HepG2 (cell line): ENCODE results near the gene LRRC4. TPM values are rescaled to one million over a fixed set of nuclear protein-coding genes. Genes with fewer than 3 reads are reported as not detected.

Experiments used
- ATAC-seq: fragments of 200-7000 bp; cut with Tn5 transposase; 3 replicates; pipeline ENCODE4 v1.9.1; 2020; ENCODE audit warnings: mild to moderate bottlenecking, moderate library complexity
- BruUV-seq: library from RNA; stranded (reverse); fragments of 400-500 nt; replicated peaks from 2 replicates; lab custom pipeline; 2021; lab: Mats Ljungman, UMichigan
- CTCF ChIA-PET: fragments of 300-600 bp; formaldehyde crosslinking; extraction: SDS; loops from one replicate; lab custom pipeline; 2021; ENCODE audit warnings: low total read pairs, inconsistent platforms, low intra/inter-chr PET ratio; lab: Yijun Ruan, JAX
- POLR2A ChIA-PET: fragments of 350-600 bp; sonication (Branson Sonifier 250); formaldehyde crosslinking; loops from one replicate; lab custom pipeline; 2020; ENCODE audit warnings: antibody characterized with exemption, inconsistent platforms; lab: Yijun Ruan, JAX
- DNase-seq: peaks from one replicate; pipeline ENCODE4 v3.0.0-alpha.2; 2015; ENCODE audit warnings: low spot score
- FAIRE-seq: peaks from 3 replicates; lab custom pipeline; 2011; peaks lifted over from hg19 to GRCh38; lab: Jason Lieb, UNC
- H2AFZ ChIP-seq: one replicate; pipeline ENCODE4 v1.6.1; 2011; ENCODE audit warnings: low read length, inconsistent platforms
- H3K27ac ChIP-seq: fragments of 300-600 bp; 3 replicates; pipeline ENCODE4 v1.8.0; 2011; ENCODE audit warnings: mixed run types, mild to moderate bottlenecking, mixed read lengths, low read length, inconsistent platforms; ENCODE audit not compliant: insufficient read depth; ENCODE audit errors: extremely low read length
- H3K27me3 ChIP-seq, 2 experiments: fragments of 200-600 bp in 1 of 2; 2 replicates in 1 of 2; 3 replicates in 1 of 2; pipeline versions ENCODE4 v1.6.0 to v1.8.0; 2011; ENCODE audit warnings: low read length in 2 of 2, mild to moderate bottlenecking in 2 of 2, moderate library complexity in 2 of 2, inconsistent platforms in 1 of 2; ENCODE audit not compliant: insufficient read depth in 2 of 2, control insufficient read depth in 1 of 2
- H3K36me3 ChIP-seq, 2 experiments: fragments of 200-600 bp in 1 of 2; replicated peaks in 1 of 2; 2 replicates in 1 of 2; 3 replicates in 1 of 2; pipeline versions ENCODE4 v1.5.1 to v1.8.0; 2011; ENCODE audit warnings: low read length in 2 of 2, inconsistent platforms in 1 of 2; ENCODE audit not compliant: insufficient read depth in 2 of 2, control insufficient read depth in 1 of 2
- H3K4me1 ChIP-seq: 2 replicates; pipeline ENCODE4 v1.5.1; 2012; ENCODE audit warnings: low read length, inconsistent platforms; ENCODE audit not compliant: insufficient read depth
- H3K4me2 ChIP-seq: 2 replicates; pipeline ENCODE4 v1.6.0; 2011; ENCODE audit warnings: low read depth, low read length, inconsistent platforms
- H3K4me3 ChIP-seq, 3 experiments: fragments of 200-600 bp in 1 of 3; sonication (generic), shearing (Covaris generic) in 1 of 3; replicated peaks in 1 of 3; 2 replicates each; pipeline ENCODE4 v1.5.1; 2011 to 2016; ENCODE audit warnings: low read length in 3 of 3, inconsistent platforms in 2 of 3, low read depth in 2 of 3, mild to moderate bottlenecking in 2 of 3, control low read depth in 1 of 3, mixed read lengths in 1 of 3; ENCODE audit not compliant: insufficient read depth in 1 of 3
- H3K79me2 ChIP-seq: one replicate; pipeline ENCODE4 v1.6.1; 2011; ENCODE audit warnings: low read length, inconsistent platforms; ENCODE audit not compliant: insufficient read depth
- H3K9ac ChIP-seq: 2 replicates; pipeline ENCODE4 v1.6.0; 2011; ENCODE audit warnings: mild to moderate bottlenecking, low read depth, low read length, inconsistent platforms; ENCODE audit not compliant: insufficient read depth
- H3K9me3 ChIP-seq: 2 replicates; pipeline ENCODE4 v1.5.1; 2012; ENCODE audit warnings: mild to moderate bottlenecking, low read length
- H4K20me1 ChIP-seq: 2 replicates; pipeline ENCODE4 v1.6.0; 2011; ENCODE audit warnings: inconsistent platforms, mild to moderate bottlenecking, low read length, moderate library complexity; ENCODE audit not compliant: insufficient read depth
- IRX3 ChIP-seq: sonication (generic); formaldehyde crosslinking; IDR thresholded peaks from 2 replicates; pipeline ENCODE4 v1.8.1; 2023; ENCODE audit warnings: mild to moderate bottlenecking, low read depth, missing genetic modification reagents, borderline replicate concordance
- MLLT10 ChIP-seq: sonication (generic); formaldehyde crosslinking; IDR thresholded peaks from 2 replicates; pipeline ENCODE4 v1.4.0; 2020; ENCODE audit warnings: missing genetic modification reagents
- RFXAP ChIP-seq: sonication (generic); formaldehyde crosslinking; IDR thresholded peaks from 2 replicates; pipeline ENCODE4 v1.4.0; 2020; ENCODE audit warnings: missing genetic modification reagents, borderline replicate concordance
- ZNF432 ChIP-seq: sonication (generic); formaldehyde crosslinking; IDR thresholded peaks from 2 replicates; pipeline ENCODE4 v1.5.0; 2020; ENCODE audit warnings: missing genetic modification reagents, mild to moderate bottlenecking, borderline replicate concordance
- ZNF441 ChIP-seq: sonication (generic); formaldehyde crosslinking; IDR thresholded peaks from 2 replicates; pipeline ENCODE4 v1.7.0; 2021; ENCODE audit warnings: missing genetic modification reagents, borderline replicate concordance
- ZNF670 ChIP-seq: sonication (generic); formaldehyde crosslinking; IDR thresholded peaks from 2 replicates; pipeline ENCODE4 v1.8.0; 2022; ENCODE audit warnings: mild to moderate bottlenecking, missing genetic modification reagents, borderline replicate concordance
- WGBS: methylation state at CpG from one replicate; pipeline ENCODE4 v1.1.6; 2017; ENCODE audit warnings: low lambda C conversion rate; 5-methylcytosine and 5-hydroxymethylcytosine counted together
- in situ Hi-C: cut with HindIII; loops from 2 replicates; pipeline ENCODE4 v1.10.0; 2017; ENCODE audit warnings: low pct_unique_long_range_greater_than_20kb; ENCODE audit not compliant: extremely low pct_ligation_motif_present
- intact Hi-C: fragments of 100-400 bp; cut with micrococcal nuclease; formaldehyde crosslinking; loops from one replicate; pipeline ENCODE4 v1.10.0; 2022; ENCODE audit not compliant: unreplicated experiment
- polyA plus RNA-seq, 8 experiments: library from polyadenylated mRNA; depleted of rRNA in 3 of 8; stranded (reverse) in 7 of 8; unstranded in 1 of 8; fragments of >200 nt; fragmentation: Illumina TruSeq in 4 of 8; extraction: Trizol in 4 of 8; gene quantifications; 2 replicates each; pipeline versions ENCODE4 v1.2.1 to v1.2.3, GENCODE V29; 2011 to 2016; ENCODE audit warnings: low read depth in 4 of 8, missing spikeins in 1 of 8, mixed read lengths in 1 of 8; ENCODE audit not compliant: insufficient read depth in 1 of 8
- total RNA-seq, 5 experiments: library from RNA; depleted of rRNA; stranded (reverse); fragments of >200 nt; fragmentation: Illumina TruSeq; extraction: Trizol; gene quantifications; 2 replicates each; pipeline ENCODE4 v1.2.3, GENCODE V29; 2016; ENCODE audit warnings: low read depth in 1 of 5
- TF ChIP-seq, protein P1 (sequence below): sonication (generic); formaldehyde crosslinking; IDR thresholded peaks from 2 replicates; pipeline ENCODE4 v1.9.0; 2021; ENCODE audit warnings: mild to moderate bottlenecking, missing genetic modification reagents
- TF ChIP-seq, protein P2 (sequence below): sonication (generic); formaldehyde crosslinking; IDR thresholded peaks from 2 replicates; pipeline ENCODE4 v1.4.0; 2020; ENCODE audit warnings: missing genetic modification reagents, mild to moderate bottlenecking, borderline replicate concordance

LRRC4 gene
- total and polyA plus RNA-seq, 2 of the 13 experiments (the other 11 are each of a cell fraction or from before 2014, with no cell fraction given): not detected

DNA sequence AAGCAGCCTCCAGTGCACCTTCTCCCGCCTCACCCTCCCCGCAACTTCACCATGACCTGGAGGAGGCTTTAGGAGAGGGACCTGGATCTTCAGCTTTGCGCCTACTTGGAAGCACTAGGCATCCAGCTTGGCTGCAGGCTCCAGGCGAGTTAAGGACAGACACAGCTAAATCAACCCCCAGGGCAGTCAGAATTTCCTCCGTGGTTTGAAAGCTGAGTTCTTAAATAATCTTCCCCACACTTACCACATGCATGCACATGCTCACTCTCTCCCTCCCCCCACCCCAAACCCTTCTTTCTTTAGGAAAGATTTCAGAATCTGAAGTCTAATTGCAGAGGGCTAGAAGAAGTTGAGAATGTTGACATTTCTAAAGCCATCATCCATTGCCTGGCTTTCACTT is 36.7 kb upstream of the LRRC4 start (continued):
- TF ChIP-seq, protein P1, sequence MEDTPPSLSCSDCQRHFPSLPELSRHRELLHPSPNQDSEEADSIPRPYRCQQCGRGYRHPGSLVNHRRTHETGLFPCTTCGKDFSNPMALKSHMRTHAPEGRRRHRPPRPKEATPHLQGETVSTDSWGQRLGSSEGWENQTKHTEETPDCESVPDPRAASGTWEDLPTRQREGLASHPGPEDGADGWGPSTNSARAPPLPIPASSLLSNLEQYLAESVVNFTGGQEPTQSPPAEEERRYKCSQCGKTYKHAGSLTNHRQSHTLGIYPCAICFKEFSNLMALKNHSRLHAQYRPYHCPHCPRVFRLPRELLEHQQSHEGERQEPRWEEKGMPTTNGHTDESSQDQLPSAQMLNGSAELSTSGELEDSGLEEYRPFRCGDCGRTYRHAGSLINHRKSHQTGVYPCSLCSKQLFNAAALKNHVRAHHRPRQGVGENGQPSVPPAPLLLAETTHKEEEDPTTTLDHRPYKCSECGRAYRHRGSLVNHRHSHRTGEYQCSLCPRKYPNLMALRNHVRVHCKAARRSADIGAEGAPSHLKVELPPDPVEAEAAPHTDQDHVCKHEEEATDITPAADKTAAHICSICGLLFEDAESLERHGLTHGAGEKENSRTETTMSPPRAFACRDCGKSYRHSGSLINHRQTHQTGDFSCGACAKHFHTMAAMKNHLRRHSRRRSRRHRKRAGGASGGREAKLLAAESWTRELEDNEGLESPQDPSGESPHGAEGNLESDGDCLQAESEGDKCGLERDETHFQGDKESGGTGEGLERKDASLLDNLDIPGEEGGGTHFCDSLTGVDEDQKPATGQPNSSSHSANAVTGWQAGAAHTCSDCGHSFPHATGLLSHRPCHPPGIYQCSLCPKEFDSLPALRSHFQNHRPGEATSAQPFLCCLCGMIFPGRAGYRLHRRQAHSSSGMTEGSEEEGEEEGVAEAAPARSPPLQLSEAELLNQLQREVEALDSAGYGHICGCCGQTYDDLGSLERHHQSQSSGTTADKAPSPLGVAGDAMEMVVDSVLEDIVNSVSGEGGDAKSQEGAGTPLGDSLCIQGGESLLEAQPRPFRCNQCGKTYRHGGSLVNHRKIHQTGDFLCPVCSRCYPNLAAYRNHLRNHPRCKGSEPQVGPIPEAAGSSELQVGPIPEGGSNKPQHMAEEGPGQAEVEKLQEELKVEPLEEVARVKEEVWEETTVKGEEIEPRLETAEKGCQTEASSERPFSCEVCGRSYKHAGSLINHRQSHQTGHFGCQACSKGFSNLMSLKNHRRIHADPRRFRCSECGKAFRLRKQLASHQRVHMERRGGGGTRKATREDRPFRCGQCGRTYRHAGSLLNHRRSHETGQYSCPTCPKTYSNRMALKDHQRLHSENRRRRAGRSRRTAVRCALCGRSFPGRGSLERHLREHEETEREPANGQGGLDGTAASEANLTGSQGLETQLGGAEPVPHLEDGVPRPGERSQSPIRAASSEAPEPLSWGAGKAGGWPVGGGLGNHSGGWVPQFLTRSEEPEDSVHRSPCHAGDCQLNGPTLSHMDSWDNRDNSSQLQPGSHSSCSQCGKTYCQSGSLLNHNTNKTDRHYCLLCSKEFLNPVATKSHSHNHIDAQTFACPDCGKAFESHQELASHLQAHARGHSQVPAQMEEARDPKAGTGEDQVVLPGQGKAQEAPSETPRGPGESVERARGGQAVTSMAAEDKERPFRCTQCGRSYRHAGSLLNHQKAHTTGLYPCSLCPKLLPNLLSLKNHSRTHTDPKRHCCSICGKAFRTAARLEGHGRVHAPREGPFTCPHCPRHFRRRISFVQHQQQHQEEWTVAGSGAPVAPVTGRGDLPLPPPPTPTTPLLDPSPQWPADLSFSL (CRISPR knock-in tag): no peak
- no peak for TF ChIP-seq RFXAP (CRISPR knock-in tag)
- TF ChIP-seq ZNF441: no peak
- TF ChIP-seq IRX3 (CRISPR knock-in tag): no peak
- TF ChIP-seq MLLT10: no peak
- no peak for TF ChIP-seq ZNF670

DNA sequence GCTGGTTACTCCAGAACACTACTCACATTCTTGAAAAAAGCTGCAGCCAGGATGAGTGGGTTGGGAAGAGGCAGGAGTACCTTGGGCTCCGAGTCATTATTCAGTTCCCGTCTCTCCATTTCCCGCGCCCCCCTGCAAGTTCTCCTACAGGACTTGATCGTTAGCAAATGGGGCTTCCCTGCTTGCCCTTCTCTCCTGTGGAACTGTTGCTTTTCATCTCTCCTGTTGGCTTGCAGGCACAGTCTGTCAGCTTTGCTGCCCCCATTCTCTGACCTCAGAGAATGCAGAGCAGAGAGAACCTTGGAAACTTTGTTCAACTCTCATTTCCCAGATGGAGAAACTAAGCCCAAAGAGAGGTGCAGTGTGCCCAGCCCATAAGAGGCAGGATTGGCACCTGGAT is 35.6 kb upstream of the LRRC4 start:
- Histone ChIP-seq H3K9me3 (no peaks in the 10 kb centered on the region), H3K27ac (no peak overlapping the region), H3K4me1 (no peaks in the 10 kb centered on the region), H3K4me2 (no peak overlapping the region), H4K20me1 (0 out of 2 replicates have a peak, but pooled peaks cover 2% of the 10 kb centered on the region), H3K27me3 (no peaks in the 10 kb centered on the region), H3K9ac (no peak overlapping the region), H3K79me2 (no peaks in the 10 kb centered on the region), H3K4me3 (no peak overlapping the region), H3K36me3 (peaks cover 6 to 37% of the 10 kb centered on the region in 2 experiments; a peak in 4 of 5 replicates), H2AFZ (no peak overlapping the region)
- ChIA-PET POLR2A (no interaction called here), CTCF (no interaction called here)
- 90% methylated on average over 5 of the region's 5 CpGs for WGBS
- no TSS peak for BruUV-seq
- in situ Hi-C loops (no loop called here), intact Hi-C loops (no loop called here)
- FAIRE-seq (no peak), DNase-seq (no peak), ATAC-seq (no peak)
- TF ChIP-seq, protein P2, sequence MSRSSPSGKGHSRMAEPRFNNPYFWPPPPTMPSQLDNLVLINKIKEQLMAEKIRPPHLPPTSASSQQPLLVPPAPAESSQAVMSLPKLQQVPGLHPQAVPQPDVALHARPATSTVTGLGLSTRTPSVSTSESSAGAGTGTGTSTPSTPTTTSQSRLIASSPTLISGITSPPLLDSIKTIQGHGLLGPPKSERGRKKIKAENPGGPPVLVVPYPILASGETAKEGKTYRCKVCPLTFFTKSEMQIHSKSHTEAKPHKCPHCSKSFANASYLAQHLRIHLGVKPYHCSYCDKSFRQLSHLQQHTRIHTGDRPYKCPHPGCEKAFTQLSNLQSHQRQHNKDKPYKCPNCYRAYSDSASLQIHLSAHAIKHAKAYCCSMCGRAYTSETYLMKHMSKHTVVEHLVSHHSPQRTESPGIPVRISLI (CRISPR knock-in tag): no peak
- no peak for TF ChIP-seq ZNF432
